Stimulated activated memory B cell treated with anti-CD40 and anti-IgM and Interleukin-4, amounts not matched to agents 10 μg/mL and 1 μg/mL and 100 μg/mL, for 72 hours (primary cell): ENCODE results near the gene POC5.

Experiments used
- ATAC-seq: fragments of 150-1000 bp; cut with Tn5 transposase; 2 replicates; pipeline ENCODE4 v1.10.0; 2021
- H3K27ac Mint-ChIP-seq: one replicate; pipeline ENCODE4 v1.8.0; 2022; ENCODE audit warnings: mild to moderate bottlenecking, mixed read lengths
- H3K27me3 Mint-ChIP-seq: one replicate; pipeline ENCODE4 v1.8.0; 2022; ENCODE audit warnings: mixed read lengths
- H3K36me3 Mint-ChIP-seq: one replicate; pipeline ENCODE4 v1.8.0; 2022; ENCODE audit warnings: mixed read lengths
- H3K4me1 Mint-ChIP-seq: one replicate; pipeline ENCODE4 v1.8.0; 2022; ENCODE audit warnings: mixed read lengths
- H3K4me3 Mint-ChIP-seq: one replicate; pipeline ENCODE4 v1.8.0; 2022; ENCODE audit warnings: mild to moderate bottlenecking, moderate library complexity, mixed read lengths
- H3K9me3 Mint-ChIP-seq: one replicate; pipeline ENCODE4 v1.8.0; 2022; ENCODE audit warnings: mixed read lengths

POC5 gene

GRCh38 chr5:75656311-75657003 lies 60.8 kb downstream of the POC5 start:
- Mint-ChIP-seq H3K9me3 (no peaks in the 10 kb centered on the region), H3K4me3 (peak overlapping the region; percentile 40), H3K4me1 (peaks cover 13% of the 10 kb centered on the region), H3K27me3 (no peaks in the 10 kb centered on the region), H3K36me3 (no peaks in the 10 kb centered on the region), H3K27ac (no peak overlapping the region)
- no peak for ATAC-seq

- Mint-ChIP-seq H3K4me1 (peaks cover 2% of the 10 kb centered on the region), H3K4me3 (no peak overlapping the region), H3K27ac (no peak overlapping the region), H3K27me3 (no peaks in the 10 kb centered on the region), H3K36me3 (no peaks in the 10 kb centered on the region), H3K9me3 (no peaks in the 10 kb centered on the region)
- no peak for ATAC-seq
Observed at GRCh38 chr5:75654693-75655295, 62.4 kb downstream of the POC5 start.

- ATAC-seq, result no peak
- no peaks in the 10 kb centered on the region for H3K9me3 Mint-ChIP-seq
- H3K27ac Mint-ChIP-seq, result no peak overlapping the region
- no peak overlapping the region for H3K4me3 Mint-ChIP-seq
- no peaks in the 10 kb centered on the region for H3K27me3 Mint-ChIP-seq
- H3K4me1 Mint-ChIP-seq, result no peaks in the 10 kb centered on the region
- no peaks in the 10 kb centered on the region for H3K36me3 Mint-ChIP-seq
Observed at GRCh38 chr5:75653521-75653920, 63.7 kb downstream of the POC5 start.

GRCh38 chr5:75651575-75652238 lies 65.5 kb downstream of the POC5 start:
- no peak overlapping the region for H3K27ac Mint-ChIP-seq
- H3K4me3 Mint-ChIP-seq, result no peak overlapping the region
- no peaks in the 10 kb centered on the region for H3K4me1 Mint-ChIP-seq
- no peaks in the 10 kb centered on the region for H3K27me3 Mint-ChIP-seq
- ATAC-seq, result no peak
- H3K36me3 Mint-ChIP-seq, result no peaks in the 10 kb centered on the region
- H3K9me3 Mint-ChIP-seq, result no peaks in the 10 kb centered on the region

- H3K4me1 Mint-ChIP-seq, result no peaks in the 10 kb centered on the region
- H3K4me3 Mint-ChIP-seq, result no peak overlapping the region
- H3K27ac Mint-ChIP-seq, result no peak overlapping the region
- H3K27me3 Mint-ChIP-seq, result no peaks in the 10 kb centered on the region
- peak; percentile 53 for ATAC-seq
- no peaks in the 10 kb centered on the region for H3K9me3 Mint-ChIP-seq
- H3K36me3 Mint-ChIP-seq, result no peaks in the 10 kb centered on the region
Observed at GRCh38 chr5:75648712-75649111, 68.5 kb downstream of the POC5 start.

- H3K27me3 Mint-ChIP-seq, result no peaks in the 10 kb centered on the region
- no peak overlapping the region for H3K4me3 Mint-ChIP-seq
- H3K4me1 Mint-ChIP-seq, result no peaks in the 10 kb centered on the region
- H3K9me3 Mint-ChIP-seq, result no peaks in the 10 kb centered on the region
- H3K36me3 Mint-ChIP-seq, result peaks cover 6% of the 10 kb centered on the region
- no peak for ATAC-seq
- no peak overlapping the region for H3K27ac Mint-ChIP-seq
Observed at GRCh38 chr5:75640826-75641225, 76.4 kb downstream of the POC5 start.

GRCh38 chr5:75640395-75640794 lies 76.8 kb downstream of the POC5 start:
- Mint-ChIP-seq H3K9me3 (no peaks in the 10 kb centered on the region), H3K27me3 (no peaks in the 10 kb centered on the region), H3K4me3 (no peak overlapping the region), H3K36me3 (peaks cover 10% of the 10 kb centered on the region), H3K4me1 (no peaks in the 10 kb centered on the region), H3K27ac (no peak overlapping the region)
- ATAC-seq, result no peak

- Mint-ChIP-seq H3K9me3 (no peaks in the 10 kb centered on the region), H3K4me1 (no peaks in the 10 kb centered on the region), H3K36me3 (peaks cover 10% of the 10 kb centered on the region), H3K27me3 (no peaks in the 10 kb centered on the region), H3K4me3 (no peak overlapping the region), H3K27ac (no peak overlapping the region)
- no peak for ATAC-seq
Observed at GRCh38 chr5:75639535-75640311, 77.5 kb downstream of the POC5 start.

GRCh38 chr5:75637949-75638348 lies 79.3 kb downstream of the POC5 start:
- no peak overlapping the region for H3K27ac Mint-ChIP-seq
- ATAC-seq, result no peak
- H3K9me3 Mint-ChIP-seq, result no peaks in the 10 kb centered on the region
- H3K4me1 Mint-ChIP-seq, result no peaks in the 10 kb centered on the region
- peaks cover 10% of the 10 kb centered on the region for H3K36me3 Mint-ChIP-seq
- H3K4me3 Mint-ChIP-seq, result no peak overlapping the region
- no peaks in the 10 kb centered on the region for H3K27me3 Mint-ChIP-seq

GRCh38 chr5:75632321-75632720 lies 84.9 kb downstream of the POC5 start:
- no peaks in the 10 kb centered on the region for H3K9me3 Mint-ChIP-seq
- H3K27me3 Mint-ChIP-seq, result no peaks in the 10 kb centered on the region
- no peak overlapping the region for H3K4me3 Mint-ChIP-seq
- no peaks in the 10 kb centered on the region for H3K4me1 Mint-ChIP-seq
- no peak for ATAC-seq
- peaks cover 10% of the 10 kb centered on the region for H3K36me3 Mint-ChIP-seq
- no peak overlapping the region for H3K27ac Mint-ChIP-seq

- no peak overlapping the region for H3K4me3 Mint-ChIP-seq
- ATAC-seq, result no peak
- H3K4me1 Mint-ChIP-seq, result no peaks in the 10 kb centered on the region
- H3K27me3 Mint-ChIP-seq, result no peaks in the 10 kb centered on the region
- H3K27ac Mint-ChIP-seq, result no peak overlapping the region
- H3K9me3 Mint-ChIP-seq, result no peaks in the 10 kb centered on the region
- H3K36me3 Mint-ChIP-seq, result peaks cover 5% of the 10 kb centered on the region
Observed at GRCh38 chr5:75630875-75631274, 86.4 kb downstream of the POC5 start.

- no peaks in the 10 kb centered on the region for H3K27me3 Mint-ChIP-seq
- H3K4me3 Mint-ChIP-seq, result no peak overlapping the region
- no peaks in the 10 kb centered on the region for H3K4me1 Mint-ChIP-seq
- no peak overlapping the region for H3K27ac Mint-ChIP-seq
- H3K9me3 Mint-ChIP-seq, result no peaks in the 10 kb centered on the region
- ATAC-seq, result no peak
- H3K36me3 Mint-ChIP-seq, result no peaks in the 10 kb centered on the region
Observed at GRCh38 chr5:75627801-75628200, 89.4 kb downstream of the POC5 start.

GRCh38 chr5:75626959-75627358 lies 90.3 kb downstream of the POC5 start:
- Mint-ChIP-seq H3K4me1 (no peaks in the 10 kb centered on the region), H3K4me3 (no peak overlapping the region), H3K27ac (no peak overlapping the region), H3K36me3 (no peaks in the 10 kb centered on the region), H3K27me3 (no peaks in the 10 kb centered on the region), H3K9me3 (no peaks in the 10 kb centered on the region)
- ATAC-seq, result no peak
